OCI-M2 (cell line): ENCODE measurements around the gene PRDM12.
A peak's percentile ranks its signal among the peaks of the same experiment; 100 is the strongest.

ENCODE experiments used
- DNase-seq: peaks from one replicate; lab custom pipeline; 2025; ENCODE audit not compliant: unreplicated experiment; lab: John Stamatoyannopoulos, UW

PRDM12 gene

GRCh38 chr9:130687615-130688014 is 23.2 kb downstream of the PRDM12 start:
- DNase-seq, result no peak

GRCh38 chr9:130688072-130688471 is 23.7 kb downstream of the PRDM12 start:
- no peak for DNase-seq

- no peak for DNase-seq
Measured at GRCh38 chr9:130689572-130689936, 25.2 kb downstream of the PRDM12 start.

GRCh38 chr9:130689937-130690700 is 25.7 kb downstream of the PRDM12 start:
- DNase-seq, result peak; percentile 54

GRCh38 chr9:130692321-130692720 is 27.9 kb downstream of the PRDM12 start:
- no peak for DNase-seq

- DNase-seq, result no peak
Measured at GRCh38 chr9:130693101-130693425, 28.7 kb downstream of the PRDM12 start.

GRCh38 chr9:130693426-130694191 is 29.2 kb downstream of the PRDM12 start, which contains the start of gene EXOSC2:
Gene EXOSC2, plus strand, starts transcription at chr9:130693780. Its CDS starts 12 bp downstream, at chr9:130693792.
- peak; percentile 46 for DNase-seq

GRCh38 chr9:130694205-130694604 is 29.8 kb downstream of the PRDM12 start:
- no peak for DNase-seq

GRCh38 chr9:130696139-130696650 is 31.8 kb downstream of the PRDM12 start:
- DNase-seq, result no peak

GRCh38 chr9:130696996-130697395 is 32.6 kb downstream of the PRDM12 start:
- no peak for DNase-seq

- no peak for DNase-seq
Measured at GRCh38 chr9:130698514-130698913, 34.1 kb downstream of the PRDM12 start.

GRCh38 chr9:130699047-130699446 is 34.7 kb downstream of the PRDM12 start:
- no peak for DNase-seq

GRCh38 chr9:130701059-130702022 is 36.9 kb downstream of the PRDM12 start:
- no peak for DNase-seq

GRCh38 chr9:130703501-130703900 is 39.1 kb downstream of the PRDM12 start:
- no peak for DNase-seq

GRCh38 chr9:130707225-130707976 is 43.0 kb downstream of the PRDM12 start:
- no peak for DNase-seq

GRCh38 chr9:130710822-130711352 is 46.5 kb downstream of the PRDM12 start:
- DNase-seq, result no peak

GRCh38 chr9:130711469-130711868 is 47.1 kb downstream of the PRDM12 start:
- DNase-seq, result no peak

GRCh38 chr9:130712564-130713285 is 48.3 kb downstream of the PRDM12 start:
- peak; percentile 62 for DNase-seq

GRCh38 chr9:130713286-130713960 is 49.0 kb downstream of the PRDM12 start:
- no peak for DNase-seq
